Ovary (tissue), 9 donors: ENCODE measurements around the gene C4B. TPM values are rescaled to one million over a fixed set of nuclear protein-coding genes. Genes with fewer than 3 reads are reported as not detected.
"Not testable (repeated sequence)": the region's sequence is repeated elsewhere in the genome, so short reads cannot be mapped to it uniquely, and the experiment has no call there.

Experiments
- DNase-seq, 5 donors: peaks; one replicate each; pipeline ENCODE4 v3.0.0-alpha.2; 2019 to 2020
- H3K27ac ChIP-seq, 2 donors: fragments of 200-600 bp; one replicate each; pipeline versions ENCODE4 v1.5.1 to v1.8.0; 2019 to 2022
- H3K27me3 ChIP-seq: fragments of 200-600 bp; one replicate; pipeline ENCODE4 v1.8.0; 2022
- H3K36me3 ChIP-seq: fragments of 200-600 bp; sonication (generic); one replicate; pipeline ENCODE4 v1.5.1; 2019
- H3K4me1 ChIP-seq: one replicate; pipeline ENCODE4 v1.8.1; 2013; ENCODE audit warnings: mild to moderate bottlenecking, moderate library complexity; ENCODE audit not compliant: insufficient read depth
- H3K4me3 ChIP-seq: fragments of 200-600 bp; sonication (generic); one replicate; pipeline ENCODE4 v1.5.1; 2017
- H3K9me3 ChIP-seq, 2 donors: fragments of 200-600 bp in 1 of 2; sonication (generic) in 1 of 2; one replicate each; pipeline versions ENCODE4 v1.5.1 to v1.8.1; 2013 to 2019; ENCODE audit warnings: mild to moderate bottlenecking in 1 of 2, moderate library complexity in 1 of 2
- CTCF ChIP-seq, 3 donors: fragments of 450-650 bp in 2 of 3; fragments of 200-600 bp in 1 of 3; IDR thresholded peaks; one replicate each; pipeline versions ENCODE4 v1.5.1 to v1.8.0; 2016 to 2022; ENCODE audit warnings: antibody characterized with exemption in 3 of 3, mild to moderate bottlenecking in 1 of 3
- EP300 ChIP-seq: sonication (generic); formaldehyde crosslinking; IDR thresholded peaks from one replicate; pipeline ENCODE4 v1.6.1; 2017; ENCODE audit warnings: antibody characterized with exemption
- POLR2A ChIP-seq: fragments of 450-650 bp; IDR thresholded peaks from one replicate; pipeline ENCODE4 v1.6.1; 2017; ENCODE audit warnings: antibody characterized with exemption, mild to moderate bottlenecking, moderate library complexity
- WGBS, 3 donors: extraction: QIAGEN DNeasy Blood & Tissue Kit in 1 of 3; methylation state at CpG; one replicate each; pipeline versions ENCODE4 v1.1.5 to v1.1.7; 2013 to 2017; 5-methylcytosine and 5-hydroxymethylcytosine counted together
- intact Hi-C, 4 donors: fragments of 100-400 bp; cut with DNase I; formaldehyde crosslinking; loops; one replicate each; pipeline versions ENCODE4 v1.11.0 to v1.15.1; 2022 to 2023
- polyA plus RNA-seq, 2 donors: library from polyadenylated mRNA; stranded (reverse); fragments of 200-250 nt in 1 of 2; fragments of 350-450 nt in 1 of 2; fragmentation: Illumina TruSeq in 1 of 2; extraction: RNeasy Lipid Tissue Mini Kit (QIAGEN cat#74804) in 1 of 2; gene quantifications; one replicate each; pipeline ENCODE4 v1.2.3, GENCODE V29; 2013 to 2014
- total RNA-seq, 7 donors: library from RNA; depleted of rRNA in 2 of 7; stranded (reverse); fragments of >200 nt in 2 of 7; fragmentation: NEBNext Ultra II Directional in 3 of 7; extraction: Animal tissue kit (Norgen Biotek cat#: 25700) in 3 of 7; gene quantifications; one replicate each; pipeline versions ENCODE4 v1.1.0 to v1.2.4, GENCODE V29; 2016 to 2023
- donor health status: DM: no; HTN: no; CAD: no; lungs with moderate emphysema.
- donor health status: DM: no; HTN: no; CAD: no.
- donor health status: Bipolar disorder and iron deficiency.
- donor health status: DM: yes; HTN: yes; CAD: no.
- donor health status: DM: no; HTN: no; CAD: no.
- donor health status: DM: yes; HTN: yes; CAD: no.

C4B gene
- total and polyA plus RNA-seq, 9 donors = 97.4 to 1,673 (median 271) TPM

GRCh38 chr6:32047855-32048766 lies 33.5 kb downstream of the C4B start:
- H3K9me3 ChIP-seq = no peaks in the 10 kb centered on the region
- DNase-seq = peak; percentile 69 to 87 (median 83)
- peaks cover 10% of the 10 kb centered on the region for H3K4me1 ChIP-seq
- H3K27ac ChIP-seq = peak overlapping the region; percentile 73 to 83
- H3K36me3 ChIP-seq = no peaks in the 10 kb centered on the region
- TF ChIP-seq EP300 = no peak
- TF ChIP-seq CTCF (IDR thresholded peaks at IDR 0.05) = peak; percentile 61 to 95 (median 85)
- 49 to 51% (median 50%) methylated on average over 42 of the region's 42 CpGs for WGBS, 3 donors
- H3K4me3 ChIP-seq = no peak overlapping the region
- intact Hi-C loops = loop anchor here in 1 of 4 donors (2.0 kb wide), 1 partner anchor 65 kb away; no protein-coding TSS in a partner anchor
- no peaks in the 10 kb centered on the region for H3K27me3 ChIP-seq

DNA sequence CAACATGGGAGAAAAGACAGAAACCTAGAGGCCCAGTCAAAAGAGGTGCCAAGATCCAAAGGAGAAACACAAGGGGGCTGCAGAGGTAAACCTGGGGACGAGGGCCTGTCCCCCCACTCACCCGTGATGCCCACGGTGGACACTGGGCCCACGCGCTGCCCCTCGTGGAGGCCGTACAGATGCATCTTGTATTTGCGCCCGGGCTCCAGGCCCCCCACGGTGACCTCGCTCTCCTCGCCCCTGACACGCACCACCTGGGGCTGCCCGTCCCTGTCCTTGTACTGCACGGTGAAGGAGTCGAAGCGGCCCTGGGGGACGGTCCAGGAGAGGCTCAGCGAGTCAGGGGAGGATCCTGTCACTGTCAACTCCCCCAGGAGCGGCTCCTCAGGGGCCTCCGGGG lies 34.6 kb downstream of the C4B start:
- intact Hi-C loops, H3K9me3 ChIP-seq, H3K4me3 ChIP-seq, H3K36me3 ChIP-seq, H3K27me3 ChIP-seq: not testable (repeated sequence)
- peak in 1 of 5 donors; percentile 22 for DNase-seq
- H3K27ac ChIP-seq = peak overlapping the region in 1 of 2 donors; percentile 1
- peaks cover 10% of the 10 kb centered on the region for H3K4me1 ChIP-seq
- 67 to 80% (median 69%) methylated on average over 20 to 21 of the region's 21 CpGs for WGBS, 3 donors

GRCh38 chr6:32049736-32050135 lies 35.1 kb downstream of the C4B start:
- H3K27me3 ChIP-seq, intact Hi-C loops, H3K4me3 ChIP-seq, H3K36me3 ChIP-seq, H3K9me3 ChIP-seq: not testable (repeated sequence)
- H3K27ac ChIP-seq = peak overlapping the region in 1 of 2 donors; percentile 1
- WGBS, 3 donors = 85 to 90% (median 86%) methylated on average over 9 to 11 of the region's 11 CpGs
- peaks cover 10% of the 10 kb centered on the region for H3K4me1 ChIP-seq
- DNase-seq = peak in 1 of 5 donors; percentile 29

DNA sequence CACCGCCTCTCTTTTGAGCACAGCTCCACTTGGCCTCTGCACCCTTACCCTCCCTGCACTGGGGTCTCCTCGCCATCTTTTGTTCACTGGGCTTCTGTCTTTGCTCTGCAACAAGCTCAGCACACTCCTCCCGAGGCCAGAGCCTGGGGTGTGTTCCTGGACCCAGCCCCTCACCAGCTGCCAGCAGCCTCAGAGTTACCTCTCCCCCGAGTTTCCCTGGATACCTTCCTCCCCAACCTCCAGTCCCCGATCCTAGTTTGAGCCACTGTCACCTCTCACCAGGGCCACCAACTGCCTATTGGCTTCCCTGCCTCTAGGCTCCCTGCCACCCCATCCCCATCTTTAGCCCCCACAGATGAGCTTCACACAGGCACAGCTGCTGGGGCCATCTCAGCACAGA lies 36.0 kb downstream of the C4B start:
- Histone ChIP-seq H3K27ac (peak overlapping the region in 1 of 2 donors; percentile 26), H3K4me3 (no peak overlapping the region), H3K36me3 (no peaks in the 10 kb centered on the region), H3K4me1 (peaks cover 10% of the 10 kb centered on the region), H3K9me3 (no peaks in the 10 kb centered on the region), H3K27me3 (no peaks in the 10 kb centered on the region)
- 59 to 72% (median 65%) methylated on average over 5 of the region's 5 CpGs for WGBS, 3 donors
- no peak for DNase-seq
- TF ChIP-seq EP300 (no peak), POLR2A (no peak), CTCF (IDR thresholded peaks at IDR 0.05) (no peak)
- intact Hi-C loops = no loop called here

DNA sequence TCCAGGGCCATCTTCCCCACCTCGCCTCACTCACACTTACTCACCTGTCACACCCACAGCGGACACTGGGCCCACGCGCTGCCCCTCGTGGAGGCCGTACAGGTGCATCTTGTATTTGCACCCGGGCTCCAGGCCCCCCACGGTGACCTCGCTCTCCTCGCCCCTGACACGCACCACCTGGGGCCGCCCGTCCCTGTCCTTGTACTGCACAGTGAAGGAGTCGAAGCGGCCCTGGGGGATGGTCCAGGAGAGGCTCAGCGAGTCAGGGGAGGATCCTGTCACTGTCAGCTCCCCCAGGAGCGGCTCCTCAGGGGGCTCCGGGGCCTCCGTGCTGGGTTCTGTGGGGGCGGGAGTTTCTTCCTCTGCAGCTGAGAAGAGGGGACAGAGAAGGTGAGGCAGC lies 38.0 kb downstream of the C4B start:
- not testable (repeated sequence) for H3K27me3 ChIP-seq, H3K9me3 ChIP-seq, H3K36me3 ChIP-seq, H3K4me1 ChIP-seq, DNase-seq, H3K27ac ChIP-seq, H3K4me3 ChIP-seq
- intact Hi-C loops = loop anchor here in 1 of 4 donors (1.0 kb wide), 1 partner anchor 35 kb away; no protein-coding TSS in a partner anchor
- WGBS, 3 donors = 65 to 69% (median 67%) methylated on average over 19 to 20 of the region's 20 CpGs

DNA sequence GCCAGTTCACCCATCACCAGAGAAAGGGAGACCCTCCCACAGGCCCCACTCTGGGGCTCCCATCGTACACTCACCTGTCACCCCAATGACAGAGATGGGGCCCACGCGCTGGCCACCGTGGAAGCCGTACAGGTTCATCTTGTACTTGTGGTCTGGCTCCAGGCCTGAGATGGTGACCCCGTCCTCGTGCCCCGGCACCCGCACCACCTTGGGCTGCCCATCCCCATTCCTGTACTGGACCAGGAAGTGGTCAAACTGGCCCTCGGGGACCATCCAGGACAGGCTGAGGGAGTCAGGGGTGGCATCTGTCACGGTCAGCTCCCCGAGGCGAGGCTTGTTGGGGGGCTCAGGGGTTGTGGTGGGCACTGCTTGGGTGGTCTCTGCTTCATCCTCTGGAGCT lies 38.7 kb downstream of the C4B start:
- intact Hi-C loops = loop anchor here in 1 of 4 donors (1.0 kb wide), 1 partner anchor 34 kb away; no protein-coding TSS in a partner anchor
- 82 to 88% (median 86%) methylated on average over 13 of the region's 13 CpGs for WGBS, 3 donors

DNA sequence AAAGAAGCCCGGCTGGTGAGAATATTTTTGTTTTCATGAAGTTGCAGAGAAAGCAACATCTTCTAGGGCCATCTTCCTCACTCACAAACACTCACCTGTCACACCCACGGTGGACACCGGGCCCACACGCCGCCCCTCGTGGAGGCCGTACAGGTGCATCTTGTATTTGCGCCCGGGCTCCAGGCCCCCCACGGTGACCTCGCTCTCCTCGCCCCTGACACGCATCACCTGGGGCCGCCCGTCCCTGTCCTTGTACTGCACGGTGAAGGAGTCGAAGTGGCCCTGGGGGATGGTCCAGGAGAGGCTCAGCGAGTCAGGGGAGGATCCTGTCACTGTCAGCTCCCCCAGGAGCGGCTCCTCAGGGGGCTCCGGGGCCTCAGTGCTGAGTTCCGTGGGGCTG lies 41.2 kb downstream of the C4B start:
- DNase-seq, H3K27me3 ChIP-seq, H3K27ac ChIP-seq, H3K4me1 ChIP-seq, H3K9me3 ChIP-seq, intact Hi-C loops, H3K4me3 ChIP-seq, H3K36me3 ChIP-seq: not testable (repeated sequence)
- WGBS, 3 donors = 83 to 88% (median 86%) methylated on average over 21 of the region's 21 CpGs

More for the DNA sequence above, 38.7 kb downstream of the C4B start:
- H3K36me3 ChIP-seq, H3K27ac ChIP-seq, DNase-seq, H3K9me3 ChIP-seq, H3K27me3 ChIP-seq, H3K4me1 ChIP-seq, H3K4me3 ChIP-seq: not testable (repeated sequence)
